Endodermal cell (in vitro differentiated cells): ENCODE measurements around the gene CDC42BPB. TPM values are rescaled to one million over a fixed set of nuclear protein-coding genes. Genes with fewer than 3 reads are reported as not detected.

Source experiments
- DNase-seq: peaks from one replicate; pipeline ENCODE4 v3.0.0-alpha.2; 2017
- H3K27ac ChIP-seq: 2 replicates; pipeline ENCODE4 v1.5.1; 2013; ENCODE audit warnings: mild to moderate bottlenecking, low read depth, low read length, moderate library complexity
- H3K27me3 ChIP-seq: 2 replicates; pipeline ENCODE4 v1.6.1; 2013; ENCODE audit warnings: mild to moderate bottlenecking, low read length, moderate library complexity; ENCODE audit not compliant: insufficient read depth, control insufficient read depth, poor library complexity, severe bottlenecking
- H3K36me3 ChIP-seq: 2 replicates; pipeline ENCODE4 v1.7.0; 2013; ENCODE audit warnings: mild to moderate bottlenecking, low read length, moderate library complexity; ENCODE audit not compliant: control insufficient read depth, insufficient read depth
- H3K4me1 ChIP-seq: one replicate; pipeline ENCODE4 v1.7.0; 2013; ENCODE audit warnings: low read length; ENCODE audit not compliant: control insufficient read depth, insufficient read depth
- H3K4me3 ChIP-seq: 2 replicates; pipeline ENCODE4 v1.5.1; 2013; ENCODE audit warnings: mild to moderate bottlenecking, low read length, moderate library complexity
- H3K9ac ChIP-seq: 2 replicates; pipeline ENCODE4 v1.6.1; 2013; ENCODE audit warnings: mild to moderate bottlenecking, low read length, moderate library complexity; ENCODE audit not compliant: poor library complexity, severe bottlenecking; ENCODE audit errors: extremely low read depth
- H3K9me3 ChIP-seq: 2 replicates; pipeline ENCODE4 v1.6.1; 2013; ENCODE audit warnings: mild to moderate bottlenecking, low read length, moderate library complexity; ENCODE audit not compliant: control insufficient read depth
- H3K27ac Mint-ChIP-seq: 2 replicates; pipeline ENCODE4 v1.8.0; 2020; ENCODE audit warnings: mixed read lengths
- H3K27me3 Mint-ChIP-seq: 2 replicates; pipeline ENCODE4 v1.8.0; 2021; ENCODE audit warnings: mild to moderate bottlenecking, mixed read lengths; ENCODE audit not compliant: insufficient read depth
- H3K36me3 Mint-ChIP-seq: 2 replicates; pipeline ENCODE4 v1.8.0; 2020; ENCODE audit warnings: low read depth, mixed read lengths
- H3K4me1 Mint-ChIP-seq: 2 replicates; pipeline ENCODE4 v1.8.0; 2020; ENCODE audit warnings: mixed read lengths
- H3K4me3 Mint-ChIP-seq: 2 replicates; pipeline ENCODE4 v1.8.0; 2020; ENCODE audit warnings: mild to moderate bottlenecking, moderate library complexity, mixed read lengths
- H3K9me3 Mint-ChIP-seq: 2 replicates; pipeline ENCODE4 v1.8.0; 2020; ENCODE audit warnings: mild to moderate bottlenecking, mixed read lengths
- WGBS, 2 experiments: methylation state at CpG; one replicate each; pipeline versions ENCODE4 v1.1.5 to v1.1.7; 2013; ENCODE audit warnings: missing lambda C conversion rate in 2 of 2, mixed read lengths in 1 of 2; ENCODE audit not compliant: insufficient coverage in 1 of 2, insufficient read length in 1 of 2; 5-methylcytosine and 5-hydroxymethylcytosine counted together
- total RNA-seq, 2 donors: library from RNA; stranded (reverse); fragmentation: NEBNext Ultra II Directional in 1 of 2; extraction: Animal tissue kit (Norgen Biotek cat#: 25700) in 1 of 2; gene quantifications; 2 replicates in 1 of 2; 3 replicates in 1 of 2; pipeline ENCODE4 v1.2.1, GENCODE V29; 2021
- TF ChIP-seq, protein P1 (sequence below): fragments of 200-600 bp; sonication (generic); conservative IDR thresholded peaks from 2 replicates; pipeline ENCODE4 v1.5.0; 2021; ENCODE audit warnings: antibody characterized with exemption, mild to moderate bottlenecking

Gene CDC42BPB
- total RNA-seq, 2 donors from 2014 or later: 120 to 123 TPM

DNA sequence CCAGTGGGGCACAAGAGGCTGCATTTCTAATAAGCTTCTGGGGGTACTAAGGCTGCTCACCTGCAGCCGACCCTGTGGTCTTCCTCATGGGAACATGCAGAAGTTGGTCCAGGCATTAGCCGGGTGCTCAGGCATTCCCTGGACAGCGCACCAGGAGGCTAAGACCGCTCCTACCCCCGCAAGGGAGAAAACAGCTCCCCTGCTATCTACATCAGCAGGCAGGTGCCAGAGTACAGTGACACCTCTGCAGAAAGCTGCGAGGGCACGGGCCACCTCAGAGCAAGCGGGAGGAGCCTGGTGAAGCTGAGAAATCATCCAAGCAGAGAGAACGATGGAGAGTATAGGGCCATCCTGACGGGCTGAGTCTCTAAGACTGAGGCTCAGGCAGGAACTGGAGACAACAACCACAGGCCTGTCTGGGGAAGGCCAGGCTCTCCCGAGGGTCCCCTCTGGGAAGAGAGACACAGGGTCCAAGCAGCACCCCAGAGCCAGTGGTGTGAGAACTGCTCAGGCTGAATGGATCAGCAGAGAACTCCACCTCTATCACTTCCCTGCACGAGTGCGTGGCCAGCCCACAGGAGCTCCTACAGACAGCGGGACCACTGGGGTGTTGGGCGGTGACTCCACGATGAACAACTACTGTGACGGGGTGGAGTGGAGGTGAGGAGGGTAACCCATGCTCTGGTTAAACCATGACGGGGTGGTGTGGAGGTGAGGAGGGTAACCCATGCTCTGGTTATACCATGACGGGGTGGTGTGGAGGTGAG lies 72.8 kb downstream of the CDC42BPB start:
- 96 to 98% methylated on average over 13 to 19 of the region's 19 CpGs for WGBS, 2 experiments
- DNase-seq: no peak
- Mint-ChIP-seq H3K36me3 (peaks cover 85% of the 10 kb centered on the region), H3K4me1 (no peaks in the 10 kb centered on the region), H3K27ac (no peak overlapping the region), H3K4me3 (no peak overlapping the region), H3K27me3 (no peaks in the 10 kb centered on the region), H3K9me3 (peaks cover 20% of the 10 kb centered on the region)
- Histone ChIP-seq H3K9ac (no peak overlapping the region), H3K27me3 (no peaks in the 10 kb centered on the region), H3K4me1 (no peaks in the 10 kb centered on the region), H3K9me3 (peaks cover 19% of the 10 kb centered on the region), H3K36me3 (peaks cover 88% of the 10 kb centered on the region), H3K4me3 (no peak overlapping the region), H3K27ac (no peak overlapping the region)
- TF ChIP-seq, protein P1, sequence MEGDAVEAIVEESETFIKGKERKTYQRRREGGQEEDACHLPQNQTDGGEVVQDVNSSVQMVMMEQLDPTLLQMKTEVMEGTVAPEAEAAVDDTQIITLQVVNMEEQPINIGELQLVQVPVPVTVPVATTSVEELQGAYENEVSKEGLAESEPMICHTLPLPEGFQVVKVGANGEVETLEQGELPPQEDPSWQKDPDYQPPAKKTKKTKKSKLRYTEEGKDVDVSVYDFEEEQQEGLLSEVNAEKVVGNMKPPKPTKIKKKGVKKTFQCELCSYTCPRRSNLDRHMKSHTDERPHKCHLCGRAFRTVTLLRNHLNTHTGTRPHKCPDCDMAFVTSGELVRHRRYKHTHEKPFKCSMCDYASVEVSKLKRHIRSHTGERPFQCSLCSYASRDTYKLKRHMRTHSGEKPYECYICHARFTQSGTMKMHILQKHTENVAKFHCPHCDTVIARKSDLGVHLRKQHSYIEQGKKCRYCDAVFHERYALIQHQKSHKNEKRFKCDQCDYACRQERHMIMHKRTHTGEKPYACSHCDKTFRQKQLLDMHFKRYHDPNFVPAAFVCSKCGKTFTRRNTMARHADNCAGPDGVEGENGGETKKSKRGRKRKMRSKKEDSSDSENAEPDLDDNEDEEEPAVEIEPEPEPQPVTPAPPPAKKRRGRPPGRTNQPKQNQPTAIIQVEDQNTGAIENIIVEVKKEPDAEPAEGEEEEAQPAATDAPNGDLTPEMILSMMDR: no peak

DNA sequence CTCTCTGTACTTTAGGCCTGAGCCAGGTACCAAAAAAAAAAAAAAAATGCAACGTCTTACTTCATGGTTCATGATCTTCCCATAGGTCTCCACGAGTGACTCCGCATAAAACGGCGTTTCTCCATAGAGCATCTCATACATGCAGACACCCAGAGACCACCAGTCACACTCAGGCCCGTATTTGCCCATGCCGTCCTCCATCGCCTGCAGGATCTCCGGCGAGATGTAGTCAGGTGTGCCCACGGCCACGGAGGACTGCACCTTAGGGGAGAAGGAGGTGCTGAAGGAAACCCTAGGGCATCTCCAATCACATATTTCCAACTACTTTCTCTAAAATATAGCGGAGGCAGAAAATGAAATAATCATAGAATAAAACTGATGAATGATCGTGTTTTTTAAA lies 73.9 kb downstream of the CDC42BPB start:
- peaks cover 82% of the 10 kb centered on the region for H3K36me3 Mint-ChIP-seq
- 95 to 97% methylated on average over 2 to 12 of the region's 14 CpGs for WGBS, 2 experiments
- peak overlapping the region; percentile 5 for H3K27ac Mint-ChIP-seq
- H3K4me1 ChIP-seq: no peaks in the 10 kb centered on the region
- peaks cover 87% of the 10 kb centered on the region for H3K36me3 ChIP-seq
- no peak overlapping the region for H3K27ac ChIP-seq
- TF ChIP-seq, protein P1: no peak
- H3K4me3 ChIP-seq: no peak overlapping the region
- H3K4me1 Mint-ChIP-seq: no peaks in the 10 kb centered on the region
- H3K4me3 Mint-ChIP-seq: no peak overlapping the region
- no peak overlapping the region for H3K9ac ChIP-seq
- H3K27me3 ChIP-seq: no peaks in the 10 kb centered on the region
- no peaks in the 10 kb centered on the region for H3K27me3 Mint-ChIP-seq
- peaks cover 9% of the 10 kb centered on the region for H3K9me3 ChIP-seq
- DNase-seq: no peak
- peaks cover 14% of the 10 kb centered on the region for H3K9me3 Mint-ChIP-seq

GRCh38 chr14:102982852-102983470 lies 74.4 kb downstream of the CDC42BPB start:
- Mint-ChIP-seq H3K4me1 (no peaks in the 10 kb centered on the region), H3K27me3 (no peaks in the 10 kb centered on the region), H3K9me3 (peaks cover 8% of the 10 kb centered on the region), H3K36me3 (peaks cover 82% of the 10 kb centered on the region), H3K4me3 (no peak overlapping the region), H3K27ac (peak overlapping the region; percentile 5)
- Histone ChIP-seq H3K36me3 (peaks cover 86% of the 10 kb centered on the region), H3K27me3 (no peaks in the 10 kb centered on the region), H3K9ac (no peak overlapping the region), H3K9me3 (peaks cover 4% of the 10 kb centered on the region), H3K4me1 (no peaks in the 10 kb centered on the region), H3K4me3 (no peak overlapping the region), H3K27ac (no peak overlapping the region)
- no peak for DNase-seq
- 91 to 94% methylated on average over 8 to 15 of the region's 15 CpGs for WGBS, 2 experiments
- TF ChIP-seq, protein P1: peak; percentile 37
